ENCODE results near the gene ACER3. TPM values are rescaled to one million over a fixed set of nuclear protein-coding genes. Genes with fewer than 3 reads are reported as not detected.

Gene ACER3
- total and polyA plus RNA-seq, 2 donors (not counting 1 experiment from before 2014, with no cell fraction given) = 3.3 to 12.9 TPM

GRCh38 chr11:77072851-77073327 is 212.2 kb downstream of the ACER3 start:
- peaks cover 5% of the 10 kb centered on the region for H3K4me1 Mint-ChIP-seq
- Histone ChIP-seq H3K4me1 (ENCODE audit: control insufficient read depth in 2 of 2, insufficient read depth in 2 of 2, low read length in 2 of 2) (peaks cover 0 to 6% of the 10 kb centered on the region in 2 donors), H3K27me3 (replicated peaks in 1 of 4; ENCODE audit: control extremely low read depth in 1 of 4, control insufficient read depth in 3 of 4, insufficient read depth in 4 of 4, low read length in 3 of 4) (no peaks in the 10 kb centered on the region), H3K9ac (ENCODE audit: low read length) (no peak overlapping the region), H3K4me2 (replicated peaks; ENCODE audit: low read depth, low read length, poor library complexity, severe bottlenecking) (no peak overlapping the region), H3K9me3 (ENCODE audit: control extremely low read depth in 1 of 3, control insufficient read depth in 2 of 3, insufficient read depth in 1 of 3, low read length in 2 of 3) (no peaks in the 10 kb centered on the region), H4K20me1 (ENCODE audit: control insufficient read depth, insufficient read depth, low read length, poor library complexity, severe bottlenecking) (no peaks in the 10 kb centered on the region), H3K36me3 (replicated peaks in 1 of 2; ENCODE audit: control extremely low read depth in 1 of 2, control insufficient read depth in 1 of 2, extremely low read depth in 1 of 2, insufficient read depth in 2 of 2, low read length in 1 of 2) (no peaks in the 10 kb centered on the region), H3K79me2 (ENCODE audit: control insufficient read depth, insufficient read depth, low read length) (no peaks in the 10 kb centered on the region), H2AFZ (ENCODE audit: insufficient read depth, low read depth, low read length, poor library complexity, severe bottlenecking) (no peak overlapping the region), H3K4me3 (ENCODE audit: control extremely low read depth in 1 of 5, extremely low read depth in 1 of 5, insufficient read depth in 1 of 5, low read depth in 2 of 5, low read length in 4 of 5) (no peak overlapping the region), H3K27ac (ENCODE audit: low read length in 2 of 2) (no peak overlapping the region)
- CTCF ChIA-PET = no interaction called here
- no peak for ATAC-seq (ENCODE audit: low read depth)
- 68% methylated on average over 7 of the region's 8 CpGs for WGBS (ENCODE audit: insufficient coverage)
- DNase-seq = no peak
- H3K27ac Mint-ChIP-seq = no peak overlapping the region
- TF ChIP-seq CTCF (IDR thresholded peaks at IDR 0.05) = no peak
- no peak for TF ChIP-seq EZH2 (IDR thresholded peaks at IDR 0.05; ENCODE audit: borderline replicate concordance, insufficient read depth, low read depth, low read length, poor library complexity, severe bottlenecking)
- H3K27me3 Mint-ChIP-seq = peaks cover 7% of the 10 kb centered on the region
- intact Hi-C loops (cut with micrococcal nuclease) = no loop called here
- no peak overlapping the region for H3K4me3 Mint-ChIP-seq
- no peaks in the 10 kb centered on the region for H3K9me3 Mint-ChIP-seq (ENCODE audit: insufficient read depth)
- POLR2A ChIA-PET = no interaction called here

DNA sequence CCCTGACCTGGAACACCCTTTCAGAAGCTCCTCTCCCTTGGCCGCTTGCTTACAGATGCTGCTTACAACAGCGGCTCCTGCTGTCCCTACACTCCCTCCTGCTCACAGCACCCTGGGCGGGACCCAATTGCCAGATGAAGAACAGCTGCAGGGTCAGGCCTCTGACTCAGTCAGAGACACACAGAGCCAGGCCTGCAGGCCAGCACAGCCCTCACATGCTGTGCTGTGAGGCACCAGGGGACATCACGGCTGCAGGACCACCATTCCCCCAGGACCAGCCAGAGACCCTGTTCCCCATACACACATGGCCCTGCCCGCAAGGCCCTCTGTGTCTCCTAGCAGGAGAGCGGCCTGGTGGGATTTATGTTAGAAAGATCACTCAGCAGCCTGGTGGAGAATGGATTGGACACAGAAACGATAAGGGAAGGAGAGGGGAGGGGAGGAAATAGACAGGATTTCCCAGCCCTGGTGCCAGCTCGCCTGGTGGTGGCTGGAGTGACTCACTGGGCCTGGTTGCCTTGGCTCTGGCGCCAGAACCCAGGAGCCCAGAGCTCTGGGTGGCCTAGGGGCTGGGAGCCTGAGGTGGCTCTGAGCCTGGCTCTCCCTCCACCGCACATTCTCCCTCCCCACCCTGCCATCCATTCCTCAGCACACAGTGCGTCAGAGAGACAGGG is 212.7 kb downstream of the ACER3 start:
- Mint-ChIP-seq H3K27ac (no peak overlapping the region), H3K4me1 (peaks cover 5% of the 10 kb centered on the region), H3K9me3 (ENCODE audit: insufficient read depth) (peaks cover 2% of the 10 kb centered on the region), H3K4me3 (no peak overlapping the region), H3K27me3 (peaks cover 4% of the 10 kb centered on the region)
- ChIA-PET CTCF (no interaction called here), POLR2A (no interaction called here)
- peaks cover 0 to 6% of the 10 kb centered on the region in 2 donors for H3K4me1 ChIP-seq (ENCODE audit: control insufficient read depth in 2 of 2, insufficient read depth in 2 of 2, low read length in 2 of 2)
- ATAC-seq (ENCODE audit: low read depth) = no peak
- no peak overlapping the region for H3K9ac ChIP-seq (ENCODE audit: low read length)
- H3K36me3 ChIP-seq (replicated peaks in 1 of 2; ENCODE audit: control extremely low read depth in 1 of 2, control insufficient read depth in 1 of 2, extremely low read depth in 1 of 2, insufficient read depth in 2 of 2, low read length in 1 of 2) = no peaks in the 10 kb centered on the region
- no peaks in the 10 kb centered on the region for H4K20me1 ChIP-seq (ENCODE audit: control insufficient read depth, insufficient read depth, low read length, poor library complexity, severe bottlenecking)
- no peak overlapping the region for H3K4me2 ChIP-seq (replicated peaks; ENCODE audit: low read depth, low read length, poor library complexity, severe bottlenecking)
- no peaks in the 10 kb centered on the region for H3K27me3 ChIP-seq (replicated peaks in 1 of 4; ENCODE audit: control extremely low read depth in 1 of 4, control insufficient read depth in 3 of 4, insufficient read depth in 4 of 4, low read length in 3 of 4)
- no peak for TF ChIP-seq CTCF (IDR thresholded peaks at IDR 0.05)
- no peak for TF ChIP-seq EZH2 (IDR thresholded peaks at IDR 0.05; ENCODE audit: borderline replicate concordance, insufficient read depth, low read depth, low read length, poor library complexity, severe bottlenecking)
- 88% methylated on average over 8 of the region's 11 CpGs for WGBS (ENCODE audit: insufficient coverage)
- H2AFZ ChIP-seq (ENCODE audit: insufficient read depth, low read depth, low read length, poor library complexity, severe bottlenecking) = no peak overlapping the region
- intact Hi-C loops (cut with micrococcal nuclease) = no loop called here
- no peaks in the 10 kb centered on the region for H3K79me2 ChIP-seq (ENCODE audit: control insufficient read depth, insufficient read depth, low read length)
- H3K4me3 ChIP-seq (ENCODE audit: control extremely low read depth in 1 of 5, extremely low read depth in 1 of 5, insufficient read depth in 1 of 5, low read depth in 2 of 5, low read length in 4 of 5) = no peak overlapping the region
- no peaks in the 10 kb centered on the region for H3K9me3 ChIP-seq (ENCODE audit: control extremely low read depth in 1 of 3, control insufficient read depth in 2 of 3, insufficient read depth in 1 of 3, low read length in 2 of 3)
- no peak overlapping the region for H3K27ac ChIP-seq (ENCODE audit: low read length in 2 of 2)
- no peak for DNase-seq
